Measurements from ENCODE around the gene TEX264.

The TEX264 gene

GRCh38 chr3:51692980-51693395, 21.9 kb downstream of the TEX264 start:
- no peak for DNase-seq (ENCODE audit: low read depth in 2 of 2)

GRCh38 chr3:51696954-51697353, 25.9 kb downstream of the TEX264 start:
- no peak for DNase-seq (ENCODE audit: low read depth in 2 of 2)

GRCh38 chr3:51698209-51698608, 27.2 kb downstream of the TEX264 start:
- no peak for DNase-seq (ENCODE audit: low read depth in 2 of 2)

GRCh38 chr3:51700403-51700802, 29.4 kb downstream of the TEX264 start:
- no peak for DNase-seq (ENCODE audit: low read depth in 2 of 2)

GRCh38 chr3:51702156-51702555, 31.1 kb downstream of the TEX264 start:
- no peak for DNase-seq (ENCODE audit: low read depth in 2 of 2)

GRCh38 chr3:51703068-51703760, 32.2 kb downstream of the TEX264 start:
- DNase-seq (ENCODE audit: low read depth in 2 of 2): no peak

- no peak for DNase-seq (ENCODE audit: low read depth in 2 of 2)
Observed at GRCh38 chr3:51703761-51704510, 32.9 kb downstream of the TEX264 start.

DNA sequence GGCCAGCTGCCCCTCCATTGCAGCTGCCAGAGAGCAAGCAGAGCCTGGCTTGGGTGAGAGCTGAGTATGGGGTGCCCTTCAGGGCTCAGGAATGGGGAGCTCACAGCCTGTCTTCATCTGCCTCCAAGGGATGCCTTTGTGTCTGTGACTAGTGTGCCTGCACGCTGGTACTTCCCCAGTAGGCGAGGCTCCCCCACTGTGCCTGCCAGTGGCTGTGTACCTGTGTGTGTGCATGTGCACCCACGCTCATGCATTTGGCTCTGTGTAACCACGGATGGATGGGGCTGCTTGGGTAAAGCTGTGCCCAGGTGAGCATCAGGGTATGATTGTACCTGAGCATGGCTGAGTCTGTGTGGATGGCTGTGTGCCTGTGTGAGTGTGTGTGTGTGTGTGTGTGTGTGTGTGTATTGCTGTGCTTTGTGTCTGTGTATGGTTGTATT, 33.5 kb downstream of the TEX264 start:
- DNase-seq (ENCODE audit: low read depth in 2 of 2): no peak

DNA sequence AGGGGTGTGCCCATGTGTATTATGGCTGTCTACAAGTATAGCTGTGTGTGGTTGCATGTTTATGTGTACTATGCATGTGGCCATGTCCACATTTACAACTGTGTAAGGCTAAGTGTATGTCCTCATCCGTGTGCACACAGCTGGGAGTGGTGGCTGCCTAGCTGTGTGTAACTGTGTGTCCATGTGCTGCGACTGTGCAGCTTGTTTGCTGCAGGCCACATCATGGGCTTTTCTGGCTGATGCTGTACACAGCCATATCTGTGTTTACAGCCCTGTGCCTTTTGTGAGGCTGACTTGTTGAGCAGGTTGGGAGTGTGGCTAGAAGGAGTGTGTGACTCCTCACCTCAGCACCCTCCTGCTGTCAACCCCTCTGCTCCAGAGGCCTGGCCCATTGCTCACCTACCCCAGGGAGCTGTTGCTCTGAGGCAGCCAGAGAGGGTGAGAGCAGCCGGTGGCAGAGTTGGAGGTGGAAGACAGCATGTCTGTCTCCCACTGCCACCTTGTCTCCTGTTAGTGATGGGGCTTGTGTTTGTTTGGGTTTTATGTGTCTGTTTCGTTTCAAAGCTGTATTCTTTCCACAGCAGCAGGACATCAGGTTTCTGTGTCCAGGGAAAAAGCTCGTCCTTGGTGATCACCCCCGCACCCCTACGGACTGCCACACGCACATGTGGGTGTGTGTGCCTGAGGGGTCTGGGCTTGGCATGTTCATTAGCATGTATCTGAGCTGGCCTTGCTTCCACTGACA, 34.4 kb downstream of the TEX264 start:
- no peak for DNase-seq (ENCODE audit: low read depth in 2 of 2)

DNA sequence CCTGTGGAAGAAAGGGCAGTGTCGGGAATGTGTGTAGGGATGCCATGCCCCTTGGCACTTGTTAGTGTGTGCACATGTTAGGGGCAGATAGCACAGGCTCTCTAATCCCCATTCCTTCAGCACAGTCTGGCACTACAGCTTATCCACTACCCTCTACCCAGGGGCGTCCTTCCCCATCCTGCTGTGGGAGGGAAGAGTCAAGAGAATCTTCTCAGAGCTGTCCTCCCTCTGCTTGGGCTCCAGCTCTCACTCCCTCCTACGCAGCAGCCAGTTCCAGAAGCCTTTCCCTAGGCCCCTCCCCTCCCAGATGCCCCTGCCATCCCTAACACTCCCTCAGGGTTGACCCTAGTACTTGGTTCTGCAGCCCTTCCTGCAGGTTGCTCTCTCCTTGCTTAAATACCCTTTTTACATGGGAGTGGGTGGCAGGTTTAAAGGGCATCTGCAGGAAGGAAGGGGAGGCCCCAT, 35.0 kb downstream of the TEX264 start:
- DNase-seq (ENCODE audit: low read depth in 2 of 2): no peak

DNA sequence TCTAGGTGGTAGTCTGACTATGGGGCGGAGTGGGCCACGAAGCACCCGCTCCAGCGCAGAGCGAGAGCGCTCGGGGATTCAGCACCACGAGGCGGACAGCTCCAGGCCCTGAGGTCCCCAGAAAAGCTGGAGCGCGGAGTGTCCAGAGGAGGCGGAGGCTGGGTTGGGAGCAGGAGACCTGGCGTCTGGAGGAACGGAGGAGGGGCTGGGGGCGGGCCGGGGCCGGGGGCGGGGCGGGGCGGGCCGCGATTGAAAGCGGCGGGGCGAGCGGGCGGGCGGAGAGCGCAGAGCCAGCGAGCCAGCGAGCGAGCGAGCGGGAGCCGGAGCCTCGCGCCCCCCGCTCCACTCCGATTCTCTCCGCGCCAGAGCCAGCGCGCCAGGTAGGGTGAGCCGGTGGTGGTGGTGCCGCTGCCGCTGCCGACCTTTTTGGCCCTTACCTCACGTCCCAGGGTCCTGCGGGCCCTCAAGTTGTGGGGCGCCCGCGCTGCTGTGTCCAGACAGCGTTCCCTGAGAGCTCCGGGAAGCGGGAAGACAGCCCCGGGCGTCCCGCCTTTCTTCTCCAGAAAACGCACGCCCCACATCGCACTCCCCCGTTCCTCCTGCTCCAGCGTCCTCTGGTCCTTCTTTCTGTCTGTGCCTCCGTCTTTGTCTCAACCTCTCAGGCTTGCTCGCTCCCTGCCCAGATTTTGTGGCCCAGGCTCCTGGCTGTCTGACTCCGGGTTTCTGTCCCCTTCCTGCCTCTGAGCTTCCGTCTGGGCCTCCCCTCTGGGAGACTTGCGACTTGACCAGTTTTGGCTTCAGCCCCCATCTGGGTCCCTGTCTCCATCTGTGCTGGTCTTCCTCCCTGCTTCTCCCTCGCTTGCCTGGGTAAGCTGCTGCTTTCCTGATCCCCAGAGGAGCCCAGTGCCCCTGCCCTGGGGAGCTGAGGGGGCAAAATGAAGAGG, 36.0 kb downstream of the TEX264 start, which contains the start of gene GRM2:
TSS of gene GRM2 (plus strand) at position 281 of the 944 bp plus-strand sequence. CDS start 1,916 bp downstream, outside the sequence.
- DNase-seq (ENCODE audit: low read depth in 2 of 2): no peak

- no peak for DNase-seq (ENCODE audit: low read depth in 2 of 2)
Observed at GRCh38 chr3:51708216-51708845, 37.3 kb downstream of the TEX264 start.

GRCh38 chr3:51709004-51709420, 38.0 kb downstream of the TEX264 start:
- DNase-seq (ENCODE audit: low read depth in 2 of 2): no peak

- no peak for DNase-seq (ENCODE audit: low read depth in 2 of 2)
Observed at GRCh38 chr3:51709675-51710074, 38.6 kb downstream of the TEX264 start.

DNA sequence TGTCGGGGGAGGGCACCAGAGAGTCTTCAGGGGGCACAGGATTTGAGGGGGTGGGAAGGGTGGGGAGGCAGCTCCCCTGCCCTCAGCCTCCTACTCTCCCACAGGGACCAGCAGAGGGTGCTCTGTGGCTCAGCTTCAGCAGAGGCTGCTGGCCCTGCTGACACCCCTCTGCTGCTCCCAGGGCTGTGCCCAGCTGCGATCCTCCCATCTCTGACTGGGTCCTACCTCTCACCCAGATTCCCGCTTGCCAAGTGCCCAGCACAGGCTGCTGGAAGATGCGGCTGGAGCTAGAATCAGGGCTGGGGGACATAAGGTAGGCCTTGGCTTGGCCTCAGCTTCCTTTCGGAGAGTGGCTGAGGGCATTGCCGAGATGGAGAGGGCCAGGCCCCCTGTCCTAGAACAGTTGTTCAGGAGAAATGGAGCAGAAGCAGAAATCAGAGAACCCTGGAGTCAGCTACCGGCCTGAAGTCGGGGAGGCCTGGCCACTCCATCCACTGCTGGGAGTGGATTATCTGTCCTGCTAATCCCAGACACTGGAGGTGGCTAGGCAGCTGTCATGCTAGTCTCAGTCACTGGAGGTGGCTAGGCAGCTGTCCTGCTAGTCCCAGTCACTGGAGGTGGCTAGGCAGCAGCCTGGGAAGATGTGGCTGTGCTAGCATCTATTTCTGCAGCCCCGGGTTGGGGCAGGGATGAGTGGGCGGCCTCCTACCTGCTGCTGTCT, 39.7 kb downstream of the TEX264 start:
- no peak for DNase-seq (ENCODE audit: low read depth in 2 of 2)

GRCh38 chr3:51711352-51712037, 40.4 kb downstream of the TEX264 start:
- DNase-seq (ENCODE audit: low read depth in 2 of 2): no peak

DNA sequence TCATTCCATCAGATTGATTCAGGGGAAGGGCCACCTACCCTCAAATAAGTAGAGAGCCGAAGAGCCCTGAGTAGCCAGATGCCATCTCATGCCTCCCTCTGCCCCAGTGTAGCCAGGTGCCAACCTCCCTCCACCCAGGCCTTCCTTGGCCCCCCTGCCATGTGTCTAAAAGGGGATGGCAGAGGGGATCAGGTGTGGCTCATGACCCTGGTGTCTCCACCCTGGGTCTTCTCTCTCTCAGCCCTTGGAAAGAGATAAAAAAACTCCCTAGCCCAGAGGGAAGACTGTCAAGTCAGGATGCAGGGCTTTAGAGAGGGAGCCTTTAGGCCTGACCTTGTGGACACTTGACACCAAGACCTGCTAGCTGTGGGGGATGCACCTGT, 41.0 kb downstream of the TEX264 start:
- no peak for DNase-seq (ENCODE audit: low read depth in 2 of 2)

GRCh38 chr3:51712511-51712931, 41.5 kb downstream of the TEX264 start:
- no peak for DNase-seq (ENCODE audit: low read depth in 2 of 2)

- DNase-seq (ENCODE audit: low read depth in 2 of 2): no peak
Observed at GRCh38 chr3:51712963-51713362, 41.9 kb downstream of the TEX264 start.
